Breast epithelium (tissue), 4 donors: ENCODE results near the gene PTPRM. TPM values are rescaled to one million over a fixed set of nuclear protein-coding genes. Genes with fewer than 3 reads are reported as not detected.

Source experiments
- DNase-seq, 2 donors: peaks; one replicate each; pipeline ENCODE4 v3.0.0-alpha.2; 2019; ENCODE audit warnings: low spot score in 2 of 2
- H3K27ac ChIP-seq, 2 donors: fragments of 200-600 bp; sonication (generic) in 1 of 2; one replicate each; pipeline ENCODE4 v1.5.1; 2016 to 2019; ENCODE audit warnings: mild to moderate bottlenecking in 1 of 2
- H3K27me3 ChIP-seq, 2 donors: fragments of 200-600 bp; sonication (generic) in 1 of 2; one replicate each; pipeline versions ENCODE4 v1.5.1 to v1.6.0; 2017 to 2019; ENCODE audit warnings: control low read depth in 1 of 2, mild to moderate bottlenecking in 1 of 2
- H3K36me3 ChIP-seq: fragments of 200-600 bp; one replicate; pipeline ENCODE4 v1.5.1; 2019
- H3K4me1 ChIP-seq, 2 donors: fragments of 200-600 bp; sonication (generic); one replicate each; pipeline ENCODE4 v1.5.1; 2016 to 2019; ENCODE audit warnings: control low read depth in 1 of 2
- H3K4me3 ChIP-seq, 3 donors: fragments of 200-600 bp; sonication (generic); 1 replicate in 2 of 3; 2 replicates in 1 of 3; pipeline ENCODE4 v1.5.1; 2016 to 2019; ENCODE audit warnings: mild to moderate bottlenecking in 3 of 3, moderate library complexity in 2 of 3
- H3K9me3 ChIP-seq, 2 donors: fragments of 200-600 bp; sonication (generic) in 1 of 2; one replicate each; pipeline ENCODE4 v1.5.1; 2016 to 2019; ENCODE audit warnings: control low read depth in 1 of 2
- POLR2A ChIP-seq: fragments of 450-650 bp; IDR thresholded peaks from one replicate; pipeline ENCODE4 v1.6.1; 2016; ENCODE audit warnings: antibody characterized with exemption, mild to moderate bottlenecking, moderate library complexity
- POLR2AphosphoS5 ChIP-seq, 3 donors: sonication (generic); formaldehyde crosslinking; IDR thresholded peaks; one replicate each; pipeline ENCODE4 v1.6.1; 2017; ENCODE audit warnings: antibody characterized with exemption in 3 of 3
- intact Hi-C: fragments of 100-400 bp; cut with DNase I; formaldehyde crosslinking; loops from one replicate; pipeline ENCODE4 v1.15.1; 2023; ENCODE audit warnings: low total_unique reads
- total RNA-seq, 3 donors: library from RNA; depleted of rRNA; stranded (reverse); fragments of >200 nt; gene quantifications; one replicate each; pipeline ENCODE4 v1.1.0, GENCODE V29; 2016
- TF ChIP-seq, protein P1 (sequence below), 3 donors: fragments of 450-650 bp; IDR thresholded peaks; one replicate each; pipeline ENCODE4 v1.5.1; 2016 to 2017; ENCODE audit warnings: antibody characterized with exemption in 3 of 3, mild to moderate bottlenecking in 3 of 3, moderate library complexity in 3 of 3

The PTPRM gene
- total RNA-seq, 3 donors from 2014 or later: 41.7 to 181 (median 140) TPM

GRCh38 chr18:8020132-8020846 is 453.2 kb downstream of the PTPRM start:
- intact Hi-C loops: no loop called here
- TF ChIP-seq POLR2AphosphoS5 (IDR thresholded peaks at IDR 0.05) (no peak), POLR2A (no peak)
- TF ChIP-seq, protein P1, sequence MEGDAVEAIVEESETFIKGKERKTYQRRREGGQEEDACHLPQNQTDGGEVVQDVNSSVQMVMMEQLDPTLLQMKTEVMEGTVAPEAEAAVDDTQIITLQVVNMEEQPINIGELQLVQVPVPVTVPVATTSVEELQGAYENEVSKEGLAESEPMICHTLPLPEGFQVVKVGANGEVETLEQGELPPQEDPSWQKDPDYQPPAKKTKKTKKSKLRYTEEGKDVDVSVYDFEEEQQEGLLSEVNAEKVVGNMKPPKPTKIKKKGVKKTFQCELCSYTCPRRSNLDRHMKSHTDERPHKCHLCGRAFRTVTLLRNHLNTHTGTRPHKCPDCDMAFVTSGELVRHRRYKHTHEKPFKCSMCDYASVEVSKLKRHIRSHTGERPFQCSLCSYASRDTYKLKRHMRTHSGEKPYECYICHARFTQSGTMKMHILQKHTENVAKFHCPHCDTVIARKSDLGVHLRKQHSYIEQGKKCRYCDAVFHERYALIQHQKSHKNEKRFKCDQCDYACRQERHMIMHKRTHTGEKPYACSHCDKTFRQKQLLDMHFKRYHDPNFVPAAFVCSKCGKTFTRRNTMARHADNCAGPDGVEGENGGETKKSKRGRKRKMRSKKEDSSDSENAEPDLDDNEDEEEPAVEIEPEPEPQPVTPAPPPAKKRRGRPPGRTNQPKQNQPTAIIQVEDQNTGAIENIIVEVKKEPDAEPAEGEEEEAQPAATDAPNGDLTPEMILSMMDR (IDR thresholded peaks at IDR 0.05): no peak
- DNase-seq: no peak
- no peaks in the 10 kb centered on the region for H3K36me3 ChIP-seq
- H3K9me3 ChIP-seq: no peaks in the 10 kb centered on the region
- H3K27ac ChIP-seq: no peak overlapping the region
- no peak overlapping the region for H3K4me3 ChIP-seq
- no peaks in the 10 kb centered on the region for H3K4me1 ChIP-seq
- no peaks in the 10 kb centered on the region for H3K27me3 ChIP-seq

- H3K27me3 ChIP-seq: no peaks in the 10 kb centered on the region
- intact Hi-C loops: no loop called here
- H3K4me3 ChIP-seq: no peak overlapping the region
- no peaks in the 10 kb centered on the region for H3K36me3 ChIP-seq
- no peaks in the 10 kb centered on the region for H3K4me1 ChIP-seq
- no peaks in the 10 kb centered on the region for H3K9me3 ChIP-seq
- DNase-seq: no peak
- no peak overlapping the region for H3K27ac ChIP-seq
- TF ChIP-seq, protein P1 (IDR thresholded peaks at IDR 0.05): no peak
- TF ChIP-seq POLR2AphosphoS5 (IDR thresholded peaks at IDR 0.05): no peak
- no peak for TF ChIP-seq POLR2A
These were observed 461.9 kb downstream of the PTPRM start for GRCh38 chr18:8029061-8029460.

- H3K4me1 ChIP-seq: no peaks in the 10 kb centered on the region
- intact Hi-C loops: no loop called here
- H3K27ac ChIP-seq: no peak overlapping the region
- no peak for DNase-seq
- no peaks in the 10 kb centered on the region for H3K36me3 ChIP-seq
- no peaks in the 10 kb centered on the region for H3K9me3 ChIP-seq
- TF ChIP-seq, protein P1 (IDR thresholded peaks at IDR 0.05): no peak
- TF ChIP-seq POLR2A (no peak), POLR2AphosphoS5 (IDR thresholded peaks at IDR 0.05) (no peak)
- H3K27me3 ChIP-seq: no peaks in the 10 kb centered on the region
- H3K4me3 ChIP-seq: no peak overlapping the region
These were observed 462.6 kb downstream of the PTPRM start for GRCh38 chr18:8029731-8030130.

GRCh38 chr18:8030201-8030600 is 463.1 kb downstream of the PTPRM start:
- H3K36me3 ChIP-seq: no peaks in the 10 kb centered on the region
- H3K9me3 ChIP-seq: no peaks in the 10 kb centered on the region
- TF ChIP-seq POLR2A: no peak
- TF ChIP-seq, protein P1 (IDR thresholded peaks at IDR 0.05): no peak
- TF ChIP-seq POLR2AphosphoS5 (IDR thresholded peaks at IDR 0.05): no peak
- no peaks in the 10 kb centered on the region for H3K4me1 ChIP-seq
- DNase-seq: no peak
- intact Hi-C loops: no loop called here
- H3K27me3 ChIP-seq: no peaks in the 10 kb centered on the region
- no peak overlapping the region for H3K4me3 ChIP-seq
- H3K27ac ChIP-seq: no peak overlapping the region

GRCh38 chr18:8031496-8031895 is 464.4 kb downstream of the PTPRM start:
- no peak for TF ChIP-seq POLR2AphosphoS5 (IDR thresholded peaks at IDR 0.05)
- TF ChIP-seq POLR2A: no peak
- TF ChIP-seq, protein P1 (IDR thresholded peaks at IDR 0.05): no peak
- Histone ChIP-seq H3K4me3 (no peak overlapping the region), H3K27ac (no peak overlapping the region), H3K36me3 (no peaks in the 10 kb centered on the region), H3K9me3 (no peaks in the 10 kb centered on the region), H3K27me3 (no peaks in the 10 kb centered on the region), H3K4me1 (no peaks in the 10 kb centered on the region)
- intact Hi-C loops: no loop called here
- DNase-seq: no peak
